Tibial nerve (tissue), 4 donors: ENCODE measurements around the gene CCNY.

Experiments
- CTCF ChIP-seq, 5 experiments: fragments of 200-600 bp in 3 of 5; fragments of 450-650 bp in 2 of 5; sonication (generic) in 3 of 5; IDR thresholded peaks; one replicate each; pipeline ENCODE4 v1.5.1; 2016 to 2019; ENCODE audit warnings: antibody characterized with exemption in 5 of 5, mild to moderate bottlenecking in 3 of 5, moderate library complexity in 2 of 5
- EP300 ChIP-seq, 2 donors: sonication (generic); formaldehyde crosslinking; IDR thresholded peaks; one replicate each; pipeline ENCODE4 v1.6.1; 2017; ENCODE audit warnings: antibody characterized with exemption in 2 of 2, mild to moderate bottlenecking in 1 of 2
- POLR2A ChIP-seq, 2 donors: fragments of 450-650 bp; IDR thresholded peaks; one replicate each; pipeline ENCODE4 v1.6.1; 2017; ENCODE audit warnings: antibody characterized with exemption in 2 of 2, mild to moderate bottlenecking in 2 of 2, moderate library complexity in 2 of 2

DNA sequence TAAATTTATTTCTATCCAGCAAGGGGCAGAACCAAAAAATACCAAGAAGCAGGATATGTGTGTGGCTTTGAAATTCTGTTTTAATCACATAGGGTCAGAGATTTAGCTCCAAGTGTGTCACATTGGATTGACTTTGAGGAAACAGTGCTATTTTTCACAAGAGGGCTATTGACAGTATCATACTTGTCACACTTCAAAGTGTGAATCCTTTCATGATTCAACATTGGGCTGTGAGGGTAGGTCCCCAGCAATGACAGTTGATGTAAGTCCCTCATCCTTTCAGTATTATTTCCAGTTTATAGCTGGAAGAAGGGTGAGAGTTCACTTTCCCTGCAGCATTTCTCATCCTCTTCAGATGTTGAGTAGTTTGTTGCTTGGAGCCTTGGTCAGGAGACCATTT is 7.4 kb downstream of the CCNY start:
- TF ChIP-seq CTCF (IDR thresholded peaks at IDR 0.05) (no peak), POLR2A (IDR thresholded peaks at IDR 0.05) (no peak), EP300 (IDR thresholded peaks at IDR 0.05) (no peak)
